Measurements from ENCODE around the gene NFAT5.
"Not testable (repeated sequence)": the region's sequence is repeated elsewhere in the genome, so short reads cannot be mapped to it uniquely, and the experiment has no call there.

Gene NFAT5

DNA sequence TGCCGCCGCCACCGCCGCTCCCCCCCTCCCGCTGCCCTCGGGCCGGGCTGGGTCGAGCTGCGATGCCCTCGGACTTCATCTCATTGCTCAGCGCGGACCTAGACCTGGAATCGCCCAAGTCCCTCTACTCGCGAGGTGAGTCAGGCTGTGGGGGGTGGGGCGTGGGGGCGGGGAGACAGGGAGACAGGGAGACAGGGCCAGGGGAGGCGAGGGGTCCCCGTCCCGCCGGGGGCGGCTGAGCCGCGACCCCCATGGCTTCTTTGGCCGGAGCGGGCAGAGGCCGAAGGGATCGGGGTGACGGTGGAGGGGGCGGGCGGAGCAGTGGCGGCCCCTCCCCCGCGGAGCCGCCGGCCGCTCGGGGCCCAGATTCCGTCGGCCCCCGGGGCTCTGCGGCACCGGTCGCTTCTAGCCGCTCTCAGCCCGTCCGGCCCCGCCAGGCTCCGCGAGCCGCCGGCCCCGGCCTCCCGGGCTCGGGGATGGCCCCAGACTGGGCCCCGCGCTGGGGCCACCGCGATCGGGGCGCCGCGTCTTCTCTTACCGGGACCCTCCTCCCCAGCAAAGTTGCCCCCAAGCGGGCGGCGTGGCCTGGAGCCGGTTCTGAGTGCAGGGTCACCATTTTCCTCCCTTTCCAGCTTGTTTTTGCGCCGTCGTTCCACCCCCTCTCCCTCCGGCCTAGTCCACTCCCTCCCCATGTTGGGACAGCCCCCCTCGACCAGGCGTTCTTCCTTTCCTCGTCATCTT, 644 bp downstream of the NFAT5 start:
- DNase-seq (ENCODE audit: low read depth): peak; percentile 66
- H3K4me3 ChIP-seq (ENCODE audit: low read length): peak overlapping the region; percentile 80
- TF ChIP-seq, protein P1, sequence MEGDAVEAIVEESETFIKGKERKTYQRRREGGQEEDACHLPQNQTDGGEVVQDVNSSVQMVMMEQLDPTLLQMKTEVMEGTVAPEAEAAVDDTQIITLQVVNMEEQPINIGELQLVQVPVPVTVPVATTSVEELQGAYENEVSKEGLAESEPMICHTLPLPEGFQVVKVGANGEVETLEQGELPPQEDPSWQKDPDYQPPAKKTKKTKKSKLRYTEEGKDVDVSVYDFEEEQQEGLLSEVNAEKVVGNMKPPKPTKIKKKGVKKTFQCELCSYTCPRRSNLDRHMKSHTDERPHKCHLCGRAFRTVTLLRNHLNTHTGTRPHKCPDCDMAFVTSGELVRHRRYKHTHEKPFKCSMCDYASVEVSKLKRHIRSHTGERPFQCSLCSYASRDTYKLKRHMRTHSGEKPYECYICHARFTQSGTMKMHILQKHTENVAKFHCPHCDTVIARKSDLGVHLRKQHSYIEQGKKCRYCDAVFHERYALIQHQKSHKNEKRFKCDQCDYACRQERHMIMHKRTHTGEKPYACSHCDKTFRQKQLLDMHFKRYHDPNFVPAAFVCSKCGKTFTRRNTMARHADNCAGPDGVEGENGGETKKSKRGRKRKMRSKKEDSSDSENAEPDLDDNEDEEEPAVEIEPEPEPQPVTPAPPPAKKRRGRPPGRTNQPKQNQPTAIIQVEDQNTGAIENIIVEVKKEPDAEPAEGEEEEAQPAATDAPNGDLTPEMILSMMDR (IDR thresholded peaks at IDR 0.05; ENCODE audit: insufficient read depth, low read depth, low read length, missing control alignments): no peak

DNA sequence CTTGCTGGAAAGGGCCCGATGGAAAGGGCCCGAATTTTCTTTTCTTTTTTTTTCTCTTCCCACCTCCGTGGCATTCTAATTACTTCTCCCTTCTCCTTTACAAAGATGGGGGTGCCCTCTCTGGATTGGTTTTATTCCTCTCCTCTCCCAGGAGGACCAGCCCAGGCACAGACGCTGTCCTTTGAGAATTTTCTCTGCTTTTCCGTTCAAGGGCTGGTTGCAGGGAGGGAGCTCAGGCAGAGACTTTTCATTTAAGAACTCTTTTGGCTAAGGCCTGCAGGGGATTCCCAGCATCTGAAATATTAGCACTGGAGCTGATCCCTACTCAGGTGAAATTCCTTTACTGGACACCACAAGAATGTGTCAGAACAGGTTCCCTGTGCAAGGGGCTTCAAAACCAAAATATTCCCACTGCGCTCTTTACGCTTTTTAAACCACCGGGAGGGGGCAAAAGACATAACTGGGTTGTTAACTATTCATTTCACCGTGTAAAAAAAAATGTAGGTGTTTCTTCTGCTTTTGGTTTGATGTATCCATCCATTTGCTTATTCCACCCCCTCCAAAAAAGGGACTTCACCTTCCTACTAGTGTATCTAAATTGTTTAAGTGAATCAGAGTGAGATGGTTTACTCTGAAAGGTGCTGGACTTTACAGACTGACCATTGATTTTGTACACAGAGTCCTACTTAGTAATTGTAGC, 1.4 kb downstream of the NFAT5 start:
- peak overlapping the region; percentile 80 for H3K4me3 ChIP-seq (ENCODE audit: low read length)
- TF ChIP-seq, protein P1 (IDR thresholded peaks at IDR 0.05; ENCODE audit: insufficient read depth, low read depth, low read length, missing control alignments): peak; percentile 16
- peak; percentile 61 for DNase-seq (ENCODE audit: low read depth)

DNA sequence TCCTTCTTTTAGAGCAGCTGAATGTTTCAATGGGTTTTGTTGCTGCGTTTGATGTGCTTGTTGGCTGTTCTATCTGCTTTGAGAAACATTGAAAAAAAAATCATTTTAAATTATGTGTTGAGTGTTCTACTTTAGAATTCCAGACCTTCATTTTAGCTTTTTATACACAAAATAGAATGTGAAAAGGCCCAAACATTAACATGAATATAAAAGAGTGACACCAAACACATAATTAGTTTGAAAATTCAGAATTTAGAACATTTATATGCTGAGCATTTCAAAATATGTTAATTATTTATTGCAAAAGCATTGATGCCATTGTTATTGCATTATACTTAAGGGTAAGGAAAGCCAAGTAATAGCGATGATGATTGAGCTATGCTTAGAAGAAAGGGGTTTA, 2.9 kb downstream of the NFAT5 start:
- TF ChIP-seq, protein P1 (IDR thresholded peaks at IDR 0.05; ENCODE audit: insufficient read depth, low read depth, low read length, missing control alignments): no peak
- peak overlapping the region; percentile 80 for H3K4me3 ChIP-seq (ENCODE audit: low read length)
- no peak for DNase-seq (ENCODE audit: low read depth)

DNA sequence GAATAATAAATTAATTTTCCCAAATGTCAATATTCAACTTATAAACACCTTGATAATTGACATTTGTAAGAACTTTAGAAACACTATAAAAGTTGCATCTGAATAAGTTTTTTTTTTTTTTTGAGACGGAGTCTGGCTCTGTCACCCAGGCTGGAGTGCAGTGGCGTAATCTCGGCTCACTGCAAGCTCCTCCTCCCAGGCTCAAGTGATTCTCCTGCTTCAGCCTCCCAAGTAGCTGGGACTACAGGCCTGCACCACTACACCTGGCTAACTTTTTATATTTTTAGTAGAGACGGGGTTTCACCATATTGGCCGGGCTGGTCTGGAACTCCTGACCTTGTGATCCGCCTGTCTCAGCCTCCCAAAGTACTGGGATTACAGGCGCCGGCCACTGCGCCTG, 13.0 kb downstream of the NFAT5 start:
- DNase-seq (ENCODE audit: low read depth); H3K4me3 ChIP-seq (ENCODE audit: low read length): not testable (repeated sequence)

DNA sequence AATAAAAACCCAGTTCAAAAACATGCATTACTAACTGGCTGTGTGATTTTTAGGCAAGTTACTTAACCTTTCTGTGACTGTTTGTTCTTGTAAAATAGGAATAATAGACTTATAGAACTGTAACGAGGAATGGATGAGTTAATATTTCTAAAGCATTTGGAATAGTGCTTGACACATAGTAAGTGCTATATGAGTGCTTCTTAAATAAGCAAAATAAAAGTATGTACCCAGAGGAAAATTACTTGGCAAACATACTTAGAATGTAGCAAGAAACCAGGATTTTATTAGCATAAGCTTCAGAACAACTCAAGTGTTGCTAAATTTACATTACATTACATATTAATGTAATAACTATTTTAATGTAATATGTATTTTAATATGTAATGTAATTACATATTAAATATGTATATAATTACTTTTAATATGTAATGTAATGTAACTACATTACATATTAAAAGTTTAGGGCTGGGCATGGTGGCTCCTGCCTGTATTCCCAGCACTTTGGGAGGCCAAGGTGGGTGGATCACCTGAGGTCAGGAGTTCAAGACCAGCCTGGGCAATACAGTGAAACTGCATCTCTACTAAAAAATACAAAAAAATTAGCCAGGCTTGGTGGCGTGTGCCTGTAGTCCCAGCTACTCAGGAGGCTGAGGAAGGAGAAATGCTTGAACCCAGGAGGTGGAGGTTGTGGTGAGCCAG, 14.2 kb downstream of the NFAT5 start:
- no peak overlapping the region for H3K4me3 ChIP-seq (ENCODE audit: low read length)
- TF ChIP-seq, protein P1 (IDR thresholded peaks at IDR 0.05; ENCODE audit: insufficient read depth, low read depth, low read length, missing control alignments): no peak

DNA sequence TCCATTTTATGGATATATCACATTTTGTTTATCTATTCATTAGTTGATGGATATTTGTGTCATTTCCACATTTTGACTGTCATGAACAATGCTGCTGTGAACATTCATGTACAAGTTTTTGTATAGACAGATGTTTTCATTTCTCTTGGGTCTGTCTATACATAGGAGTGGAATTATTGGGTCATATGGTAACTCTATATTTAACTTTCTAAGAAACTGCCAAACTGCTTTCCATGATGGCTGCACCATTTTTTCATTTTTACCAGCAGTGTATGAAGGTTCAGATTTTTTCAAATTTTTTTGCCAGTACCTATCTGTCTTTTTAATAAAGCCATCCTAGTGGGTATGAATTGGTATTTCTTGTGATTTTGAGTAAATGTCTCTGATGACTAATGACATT, 15.5 kb downstream of the NFAT5 start:
- DNase-seq (ENCODE audit: low read depth): no peak
- TF ChIP-seq, protein P1 (IDR thresholded peaks at IDR 0.05; ENCODE audit: insufficient read depth, low read depth, low read length, missing control alignments): no peak
- H3K4me3 ChIP-seq (ENCODE audit: low read length): no peak overlapping the region

More for the DNA sequence above, 14.2 kb downstream of the NFAT5 start:
- DNase-seq (ENCODE audit: low read depth): no peak

DNA sequence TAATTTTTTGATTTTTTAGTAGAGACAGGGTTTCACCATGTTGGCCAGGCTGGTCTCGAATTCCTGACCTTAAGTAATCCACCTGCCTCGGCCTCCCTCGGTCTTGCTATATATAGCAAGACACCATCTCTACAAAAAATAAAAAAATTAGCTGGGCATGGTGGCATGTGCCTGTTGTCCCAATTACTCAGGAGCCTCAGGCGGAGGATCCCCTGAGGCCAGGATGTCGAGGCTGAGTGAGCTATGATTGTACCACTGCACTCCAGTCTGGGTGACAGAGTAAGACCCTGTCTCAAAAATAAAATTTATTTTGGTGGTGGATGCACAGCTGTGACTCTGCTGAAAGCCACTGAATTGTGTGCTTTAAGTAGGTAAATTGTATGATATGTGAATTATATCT, 18.7 kb downstream of the NFAT5 start:
- H3K4me3 ChIP-seq (ENCODE audit: low read length); DNase-seq (ENCODE audit: low read depth): not testable (repeated sequence)

All from epithelial cell of esophagus (primary cell).